ENCODE data around the gene GPR42. TPM values are rescaled to one million over a fixed set of nuclear protein-coding genes. Genes with fewer than 3 reads are reported as not detected.

Gene GPR42
- total RNA-seq, 1 donor from 2014 or later = not detected

DNA sequence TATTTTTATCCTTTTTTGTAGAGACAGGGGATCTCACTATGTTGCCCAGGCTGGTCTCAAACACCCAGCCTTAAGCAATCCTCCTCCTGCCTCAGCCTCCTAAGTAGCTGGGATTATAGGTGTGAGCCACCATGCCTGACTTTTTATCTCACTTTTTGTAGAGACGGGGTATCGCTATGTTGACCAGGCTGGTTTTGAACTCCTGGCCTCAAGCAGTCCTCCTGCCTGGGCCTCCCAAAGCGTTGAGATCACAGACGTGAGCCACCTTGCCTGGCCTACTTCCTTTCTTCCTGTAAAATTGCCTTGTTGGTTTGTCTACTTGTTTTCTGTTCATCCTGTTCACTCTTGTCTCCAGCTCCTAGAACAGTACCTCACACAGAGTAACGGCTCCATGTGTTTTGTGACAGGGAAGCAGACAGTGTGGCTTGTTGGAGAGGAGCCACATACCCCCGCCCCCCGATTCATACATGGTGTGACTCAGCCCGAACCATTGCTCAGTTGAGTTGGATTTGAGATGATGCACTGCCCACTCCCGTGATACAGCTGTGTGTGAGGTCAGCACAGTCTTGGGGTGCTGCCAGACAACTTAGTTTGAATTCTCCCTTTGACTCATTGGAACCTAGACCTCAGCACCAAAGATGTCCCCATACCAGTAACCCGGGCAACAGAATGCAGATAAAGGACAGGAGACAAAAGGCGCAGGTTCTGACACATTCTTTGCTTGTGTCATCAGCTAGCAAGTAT is 34.2 kb downstream of the GPR42 start:
- no peak for DNase-seq (ENCODE audit: low spot score in 2 of 2)

DNA sequence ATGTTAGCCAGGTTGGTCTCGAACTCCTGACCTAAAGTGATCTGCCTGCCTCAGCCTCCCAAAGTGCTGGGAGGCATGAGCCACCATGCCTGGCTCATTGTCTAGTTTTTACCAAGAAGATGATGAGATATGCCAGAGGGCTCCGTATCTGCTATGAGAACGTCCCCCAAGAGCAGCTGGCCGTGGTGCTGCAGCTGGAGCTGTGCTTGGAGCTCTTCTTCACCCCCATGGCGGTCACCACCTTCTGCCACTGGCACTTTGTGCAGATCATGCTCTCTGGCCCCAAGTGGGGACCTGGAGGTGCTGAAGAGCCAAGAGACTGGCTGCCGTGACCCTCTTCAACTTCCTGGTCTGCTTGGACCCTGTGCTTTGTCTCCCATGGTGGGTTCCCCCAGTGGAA is 36.8 kb downstream of the GPR42 start:
- intact Hi-C loops (cut with DNase I) = no loop called here
- Histone ChIP-seq H3K27ac (no peak overlapping the region), H3K9me3 (no peaks in the 10 kb centered on the region), H3K4me3 (no peak overlapping the region), H3K4me1 (no peaks in the 10 kb centered on the region), H3K27me3 (no peaks in the 10 kb centered on the region), H3K36me3 (no peaks in the 10 kb centered on the region)
- TF ChIP-seq, protein P1, sequence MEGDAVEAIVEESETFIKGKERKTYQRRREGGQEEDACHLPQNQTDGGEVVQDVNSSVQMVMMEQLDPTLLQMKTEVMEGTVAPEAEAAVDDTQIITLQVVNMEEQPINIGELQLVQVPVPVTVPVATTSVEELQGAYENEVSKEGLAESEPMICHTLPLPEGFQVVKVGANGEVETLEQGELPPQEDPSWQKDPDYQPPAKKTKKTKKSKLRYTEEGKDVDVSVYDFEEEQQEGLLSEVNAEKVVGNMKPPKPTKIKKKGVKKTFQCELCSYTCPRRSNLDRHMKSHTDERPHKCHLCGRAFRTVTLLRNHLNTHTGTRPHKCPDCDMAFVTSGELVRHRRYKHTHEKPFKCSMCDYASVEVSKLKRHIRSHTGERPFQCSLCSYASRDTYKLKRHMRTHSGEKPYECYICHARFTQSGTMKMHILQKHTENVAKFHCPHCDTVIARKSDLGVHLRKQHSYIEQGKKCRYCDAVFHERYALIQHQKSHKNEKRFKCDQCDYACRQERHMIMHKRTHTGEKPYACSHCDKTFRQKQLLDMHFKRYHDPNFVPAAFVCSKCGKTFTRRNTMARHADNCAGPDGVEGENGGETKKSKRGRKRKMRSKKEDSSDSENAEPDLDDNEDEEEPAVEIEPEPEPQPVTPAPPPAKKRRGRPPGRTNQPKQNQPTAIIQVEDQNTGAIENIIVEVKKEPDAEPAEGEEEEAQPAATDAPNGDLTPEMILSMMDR (IDR thresholded peaks at IDR 0.05) = no peak
- DNase-seq (ENCODE audit: low spot score in 2 of 2) = no peak

More for the DNA sequence above, 34.2 kb downstream of the GPR42 start:
- TF ChIP-seq, protein P1 (IDR thresholded peaks at IDR 0.05) = no peak
- no peaks in the 10 kb centered on the region for H3K36me3 ChIP-seq
- H3K9me3 ChIP-seq = no peaks in the 10 kb centered on the region
- no peaks in the 10 kb centered on the region for H3K4me1 ChIP-seq
- intact Hi-C loops (cut with DNase I) = no loop called here
- H3K27ac ChIP-seq = no peak overlapping the region
- H3K4me3 ChIP-seq = no peak overlapping the region
- no peaks in the 10 kb centered on the region for H3K27me3 ChIP-seq

DNA sequence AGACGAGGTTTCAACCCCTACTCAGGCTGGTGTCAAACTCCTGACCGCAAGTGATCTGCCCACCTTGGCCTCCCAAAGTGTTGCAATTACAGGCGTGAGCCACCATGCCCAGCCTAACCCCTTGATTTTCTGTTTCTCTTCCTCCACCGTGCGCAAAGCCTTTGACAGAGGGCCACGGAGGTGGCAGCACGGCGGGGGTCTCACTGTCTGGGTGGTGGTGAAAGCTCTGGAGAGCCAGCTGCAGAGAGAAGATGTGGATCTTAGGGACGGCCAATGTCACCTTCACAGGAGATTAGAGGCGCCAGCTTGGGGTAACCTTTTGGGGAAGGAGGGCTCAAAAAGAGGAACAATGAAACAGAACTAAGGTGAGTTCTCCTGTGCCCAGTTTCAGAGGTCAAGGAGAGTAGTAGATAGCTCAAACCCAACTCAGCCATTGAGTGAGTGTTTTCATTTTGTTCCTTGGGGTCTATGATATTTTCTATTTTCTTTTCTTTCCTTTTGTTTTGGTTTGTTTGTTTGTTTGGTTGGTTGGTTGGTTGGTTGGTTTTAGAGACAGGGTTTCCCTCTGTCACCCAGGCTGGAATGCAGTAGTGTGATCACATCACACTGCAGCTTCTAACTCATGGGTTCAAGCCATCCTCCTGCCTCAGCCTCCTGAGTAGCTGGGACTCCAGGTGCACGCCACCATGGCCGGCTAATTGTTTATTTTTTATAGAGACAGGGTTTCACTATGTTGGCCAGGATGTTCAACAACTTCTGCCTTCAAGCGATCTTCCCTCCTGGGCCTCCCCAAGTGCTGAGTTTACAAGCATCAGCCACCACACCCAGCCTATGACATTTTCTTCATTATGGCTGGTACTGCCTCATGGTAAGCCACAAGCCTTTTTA is 37.7 kb downstream of the GPR42 start:
- Histone ChIP-seq H3K9me3 (no peaks in the 10 kb centered on the region), H3K36me3 (no peaks in the 10 kb centered on the region), H3K27me3 (no peaks in the 10 kb centered on the region), H3K4me3 (no peak overlapping the region), H3K4me1 (no peaks in the 10 kb centered on the region), H3K27ac (no peak overlapping the region)
- TF ChIP-seq, protein P1 (IDR thresholded peaks at IDR 0.05) = no peak
- DNase-seq (ENCODE audit: low spot score in 2 of 2) = no peak
- intact Hi-C loops (cut with DNase I) = no loop called here

DNA sequence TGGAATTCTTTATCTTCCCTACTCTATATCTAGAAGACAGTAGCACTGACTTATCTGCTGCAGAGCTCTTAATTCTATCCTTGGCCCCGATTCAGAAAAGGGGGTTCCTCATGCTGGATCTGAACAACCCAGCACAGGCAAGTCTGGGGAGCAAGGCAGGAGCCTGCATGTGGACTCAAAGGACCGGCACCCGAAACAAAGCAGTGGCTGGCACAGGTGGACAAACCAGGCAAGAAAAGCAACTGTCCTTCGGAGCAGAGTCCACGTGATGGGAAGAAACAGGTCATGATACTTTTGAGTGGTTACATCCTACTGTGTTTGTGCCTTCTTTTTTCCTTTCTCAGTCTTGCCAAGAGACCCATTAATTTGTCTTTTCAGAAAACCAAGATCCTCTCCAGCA is 38.3 kb downstream of the GPR42 start:
- TF ChIP-seq, protein P1 (IDR thresholded peaks at IDR 0.05) = no peak
- Histone ChIP-seq H3K4me3 (no peak overlapping the region), H3K27me3 (no peaks in the 10 kb centered on the region), H3K9me3 (no peaks in the 10 kb centered on the region), H3K36me3 (no peaks in the 10 kb centered on the region), H3K27ac (no peak overlapping the region), H3K4me1 (no peaks in the 10 kb centered on the region)
- no peak for DNase-seq (ENCODE audit: low spot score in 2 of 2)
- intact Hi-C loops (cut with DNase I) = no loop called here

DNA sequence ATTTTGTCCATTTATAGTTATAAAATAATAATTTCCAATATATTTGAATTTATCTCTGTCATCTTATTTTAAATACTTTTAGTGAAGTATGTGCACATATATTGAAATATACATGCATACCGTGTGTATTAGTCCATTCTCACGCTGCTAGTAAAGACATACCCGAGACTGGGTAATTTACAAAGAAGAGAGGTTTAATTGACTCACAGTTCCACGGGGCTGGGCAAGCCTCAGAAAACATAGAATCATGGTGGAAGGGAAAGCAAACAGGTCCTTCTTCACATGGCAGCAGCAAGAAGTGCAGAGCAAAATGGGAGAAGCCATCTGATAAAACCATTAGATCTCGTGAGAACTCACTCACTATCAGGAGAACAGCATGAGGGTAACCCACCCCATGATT is 39.6 kb downstream of the GPR42 start:
- H3K27ac ChIP-seq = no peak overlapping the region
- no peak for DNase-seq (ENCODE audit: low spot score in 2 of 2)
- no peak overlapping the region for H3K4me3 ChIP-seq
- H3K27me3 ChIP-seq = no peaks in the 10 kb centered on the region
- no peaks in the 10 kb centered on the region for H3K36me3 ChIP-seq
- no peaks in the 10 kb centered on the region for H3K9me3 ChIP-seq
- TF ChIP-seq, protein P1 (IDR thresholded peaks at IDR 0.05) = no peak
- H3K4me1 ChIP-seq = no peaks in the 10 kb centered on the region
- intact Hi-C loops (cut with DNase I) = no loop called here
